Neural cell (in vitro differentiated cells): ENCODE results near the gene FOXK1.

Experiments
- CTCF ChIP-seq: fragments of 450-650 bp; IDR thresholded peaks from 2 replicates; pipeline ENCODE4 v1.5.1; 2014; ENCODE audit warnings: antibody characterized with exemption, mild to moderate bottlenecking, moderate library complexity; ENCODE audit not compliant: poor library complexity, severe bottlenecking
- EP300 ChIP-seq: fragments of 450-650 bp; conservative IDR thresholded peaks from 2 replicates; pipeline ENCODE4 v1.6.1; 2014; ENCODE audit warnings: antibody characterized with exemption, mild to moderate bottlenecking, moderate library complexity; ENCODE audit not compliant: poor library complexity, severe bottlenecking
- POLR2AphosphoS5 ChIP-seq: IDR thresholded peaks from 2 replicates; pipeline ENCODE4 v1.6.1; 2012
- REST ChIP-seq: IDR thresholded peaks from 2 replicates; pipeline ENCODE4 v1.6.1; 2012; ENCODE audit warnings: borderline replicate concordance
- TAF1 ChIP-seq: IDR thresholded peaks from 2 replicates; pipeline ENCODE4 v1.6.1; 2012; ENCODE audit warnings: low read depth

GRCh38 chr7:4809666-4810065 lies 127.6 kb downstream of the FOXK1 start:
- TF ChIP-seq CTCF (no peak), TAF1 (no peak), EP300 (no peak), POLR2AphosphoS5 (no peak), REST (no peak)
